Transverse colon (tissue), 4 donors: ENCODE data around the gene GRM8. TPM values are rescaled to one million over a fixed set of nuclear protein-coding genes. Genes with fewer than 3 reads are reported as not detected.
A peak's percentile ranks its signal among the peaks of the same experiment; 100 is the strongest.

Source experiments
- DNase-seq: peaks from one replicate; pipeline ENCODE4 v3.0.0-alpha.2; 2019
- H3K27ac ChIP-seq, 4 donors: fragments of 200-600 bp; sonication (generic); 2 replicates each; pipeline ENCODE4 v1.5.1; 2016 to 2018; ENCODE audit warnings: inconsistent platforms in 4 of 4
- H3K27me3 ChIP-seq: fragments of 200-600 bp; sonication (generic); 2 replicates; pipeline ENCODE4 v1.5.1; 2017; ENCODE audit warnings: inconsistent platforms
- H3K36me3 ChIP-seq, 4 donors: fragments of 200-600 bp; sonication (generic); 2 replicates each; pipeline ENCODE4 v1.5.1; 2017 to 2019; ENCODE audit warnings: inconsistent platforms in 4 of 4
- H3K4me1 ChIP-seq, 4 donors: fragments of 200-600 bp; sonication (generic); 2 replicates each; pipeline ENCODE4 v1.5.1; 2017 to 2020; ENCODE audit warnings: inconsistent platforms in 4 of 4
- H3K4me3 ChIP-seq, 4 donors: fragments of 200-600 bp; sonication (generic); 1 replicate in 1 of 4; 2 replicates in 3 of 4; pipeline versions ENCODE4 v1.5.1 to v1.6.1; 2017 to 2019; ENCODE audit warnings: inconsistent platforms in 4 of 4
- H3K9me3 ChIP-seq, 2 donors: fragments of 200-600 bp; sonication (generic); 2 replicates each; pipeline ENCODE4 v1.5.1; 2017 to 2019; ENCODE audit warnings: inconsistent platforms in 2 of 2
- CTCF ChIP-seq, 5 experiments: fragments of 200-600 bp in 3 of 5; fragments of 450-650 bp in 2 of 5; sonication (generic) in 3 of 5; IDR thresholded peaks; 1 replicate in 2 of 5; 2 replicates in 3 of 5; pipeline ENCODE4 v1.5.1; 2016 to 2017; ENCODE audit warnings: antibody characterized with exemption in 5 of 5, inconsistent platforms in 3 of 5, mild to moderate bottlenecking in 2 of 5, moderate library complexity in 1 of 5
- EP300 ChIP-seq: sonication (generic); formaldehyde crosslinking; IDR thresholded peaks from one replicate; pipeline ENCODE4 v1.6.1; 2017; ENCODE audit warnings: antibody characterized with exemption, low read depth
- POLR2A ChIP-seq: fragments of 450-650 bp; IDR thresholded peaks from one replicate; pipeline ENCODE4 v1.6.1; 2016; ENCODE audit warnings: antibody characterized with exemption, mild to moderate bottlenecking, moderate library complexity
- POLR2AphosphoS5 ChIP-seq, 3 donors: sonication (generic); formaldehyde crosslinking; IDR thresholded peaks; one replicate each; pipeline ENCODE4 v1.6.1; 2016; ENCODE audit warnings: antibody characterized with exemption in 3 of 3
- WGBS, 2 donors: methylation state at CpG; one replicate each; pipeline ENCODE4 v1.1.5; 2018; ENCODE audit warnings: low coverage in 1 of 2; 5-methylcytosine and 5-hydroxymethylcytosine counted together
- in situ Hi-C, 4 donors: fragments of 200-750 bp; cut with MboI; loops; one replicate each; pipeline versions ENCODE4 v1.15.0 to v1.15.1; 2017; ENCODE audit warnings: low sequenced_read_pairs in 3 of 4, low pct_ligation_motif_present in 1 of 4, low pct_unique_long_range_greater_than_20kb in 1 of 4
- intact Hi-C: fragments of 100-400 bp; cut with DNase I; formaldehyde crosslinking; loops from one replicate; pipeline ENCODE4 v1.15.1; 2023; ENCODE audit warnings: low total_unique reads
- total RNA-seq, 4 donors: library from RNA; depleted of rRNA; stranded (reverse); fragments of >200 nt; gene quantifications; one replicate each; pipeline ENCODE4 v1.1.0, GENCODE V29; 2016

Gene GRM8
- total RNA-seq, 4 donors from 2014 or later = 0.68 to 9.7 (median 2.9) TPM

- DNase-seq = no peak
- intact Hi-C loops (no loop called here), in situ Hi-C loops (no loop called here)
- no peak overlapping the region for H3K27ac ChIP-seq
- H3K4me3 ChIP-seq = no peak overlapping the region
- 28 to 57% methylated on average over 2 of the region's 2 CpGs for WGBS, 2 donors
- H3K9me3 ChIP-seq = no peaks in the 10 kb centered on the region
- H3K4me1 ChIP-seq = no peaks in the 10 kb centered on the region
- TF ChIP-seq POLR2AphosphoS5 (IDR thresholded peaks at IDR 0.05) = no peak
- no peaks in the 10 kb centered on the region for H3K36me3 ChIP-seq
- H3K27me3 ChIP-seq = no peaks in the 10 kb centered on the region
Observed at GRCh38 chr7:126803990-126804389, 448.8 kb downstream of the GRM8 start.

- H3K9me3 ChIP-seq = no peaks in the 10 kb centered on the region
- no peaks in the 10 kb centered on the region for H3K4me1 ChIP-seq
- in situ Hi-C loops (no loop called here), intact Hi-C loops (no loop called here)
- TF ChIP-seq CTCF (IDR thresholded peaks at IDR 0.05) (peak; percentile 52 to 69 (median 59)), POLR2A (no peak)
- H3K36me3 ChIP-seq = no peaks in the 10 kb centered on the region
- H3K27me3 ChIP-seq = no peaks in the 10 kb centered on the region
- DNase-seq = peak; percentile 43
- H3K4me3 ChIP-seq = no peak overlapping the region
- WGBS, 2 donors = 9 to 30% methylated on average over 3 of the region's 3 CpGs
- no peak overlapping the region for H3K27ac ChIP-seq
Observed at GRCh38 chr7:126803060-126803665, 449.6 kb downstream of the GRM8 start.

GRCh38 chr7:126801733-126802132, 451.0 kb downstream of the GRM8 start:
- in situ Hi-C loops (no loop called here), intact Hi-C loops (no loop called here)
- Histone ChIP-seq H3K36me3 (no peaks in the 10 kb centered on the region), H3K27ac (no peak overlapping the region), H3K4me1 (no peaks in the 10 kb centered on the region), H3K27me3 (no peaks in the 10 kb centered on the region), H3K4me3 (no peak overlapping the region), H3K9me3 (no peaks in the 10 kb centered on the region)
- no peak for DNase-seq
- TF ChIP-seq POLR2A (no peak), EP300 (no peak), POLR2AphosphoS5 (IDR thresholded peaks at IDR 0.05) (no peak), CTCF (IDR thresholded peaks at IDR 0.05) (no peak)
- 29 to 49% methylated on average over 3 of the region's 3 CpGs for WGBS, 2 donors

GRCh38 chr7:126799541-126799940, 453.2 kb downstream of the GRM8 start:
- no peak for DNase-seq
- Histone ChIP-seq H3K4me3 (no peak overlapping the region), H3K27ac (no peak overlapping the region), H3K36me3 (no peaks in the 10 kb centered on the region), H3K27me3 (no peaks in the 10 kb centered on the region), H3K9me3 (no peaks in the 10 kb centered on the region), H3K4me1 (no peaks in the 10 kb centered on the region)
- in situ Hi-C loops (no loop called here), intact Hi-C loops (no loop called here)
- TF ChIP-seq EP300 (no peak), POLR2AphosphoS5 (IDR thresholded peaks at IDR 0.05) (no peak), POLR2A (no peak), CTCF (IDR thresholded peaks at IDR 0.05) (no peak)
- WGBS, 2 donors = 88% methylated on average over 1 of the region's 1 CpG; no CpG with 5 or more reads in 1 of the 2 donors

GRCh38 chr7:126792521-126792920, 460.2 kb downstream of the GRM8 start:
- 63 to 74% methylated on average over 3 of the region's 3 CpGs for WGBS, 2 donors

More at GRCh38 chr7:126792521-126792920, 460.2 kb downstream of the GRM8 start:
- Histone ChIP-seq H3K36me3 (no peaks in the 10 kb centered on the region), H3K4me1 (no peaks in the 10 kb centered on the region), H3K27ac (no peak overlapping the region), H3K4me3 (no peak overlapping the region), H3K27me3 (no peaks in the 10 kb centered on the region), H3K9me3 (no peaks in the 10 kb centered on the region)
- DNase-seq = no peak
- TF ChIP-seq EP300 (no peak), CTCF (IDR thresholded peaks at IDR 0.05) (no peak), POLR2A (no peak), POLR2AphosphoS5 (IDR thresholded peaks at IDR 0.05) (no peak)
- in situ Hi-C loops = no loop called here
- intact Hi-C loops = no loop called here
